Measurements from ENCODE around the gene STK32C. TPM values are rescaled to one million over a fixed set of nuclear protein-coding genes. Genes with fewer than 3 reads are reported as not detected.

The STK32C gene
- total RNA-seq, 1 experiment from 2014 or later: 13.9 TPM

DNA sequence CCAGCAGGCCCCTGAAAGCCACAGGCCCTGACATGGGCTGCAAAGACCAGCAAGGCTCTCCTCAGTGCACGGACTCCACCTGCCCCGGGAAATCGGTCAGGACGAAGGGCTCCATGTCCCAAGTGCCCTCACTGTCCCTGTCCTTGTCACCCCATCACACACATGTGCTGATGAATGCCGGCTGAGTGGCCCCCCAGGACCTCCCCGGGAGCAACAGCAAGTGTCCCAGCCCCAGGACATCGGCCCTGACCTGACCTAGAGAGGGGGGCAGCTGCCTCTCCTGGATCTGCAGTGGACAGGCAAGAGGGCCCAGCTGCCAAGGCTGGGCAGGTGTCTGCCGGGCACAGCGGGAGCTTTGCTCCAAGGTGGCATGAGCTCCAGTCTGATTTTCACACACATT is 49.8 kb downstream of the STK32C start:
- Histone ChIP-seq H3K4me2 (no peak overlapping the region), H3K36me3 (ENCODE audit: low read depth) (no peaks in the 10 kb centered on the region), H4K20me1 (ENCODE audit: insufficient read depth) (no peaks in the 10 kb centered on the region), H2AFZ (no peak overlapping the region), H3K9me2 (ENCODE audit: insufficient read depth) (no peaks in the 10 kb centered on the region), H3K9me3 (ENCODE audit: insufficient read depth, low read depth) (no peaks in the 10 kb centered on the region), H3K27me3 (ENCODE audit: insufficient read depth, low read depth) (no peaks in the 10 kb centered on the region), H3K27ac (no peak overlapping the region), H3K79me2 (ENCODE audit: low read depth) (no peaks in the 10 kb centered on the region), H3K4me1 (replicated peaks; ENCODE audit: insufficient read depth) (no peaks in the 10 kb centered on the region), H3F3A (ENCODE audit: insufficient read depth, low read depth) (no peaks in the 10 kb centered on the region), H3K4me3 (no peak overlapping the region)
- POLR2A ChIA-PET (ENCODE audit: unreplicated experiment): no interaction called here
- intact Hi-C loops (cut with micrococcal nuclease; ENCODE audit: unreplicated experiment): no loop called here
- TF ChIP-seq, protein P1, sequence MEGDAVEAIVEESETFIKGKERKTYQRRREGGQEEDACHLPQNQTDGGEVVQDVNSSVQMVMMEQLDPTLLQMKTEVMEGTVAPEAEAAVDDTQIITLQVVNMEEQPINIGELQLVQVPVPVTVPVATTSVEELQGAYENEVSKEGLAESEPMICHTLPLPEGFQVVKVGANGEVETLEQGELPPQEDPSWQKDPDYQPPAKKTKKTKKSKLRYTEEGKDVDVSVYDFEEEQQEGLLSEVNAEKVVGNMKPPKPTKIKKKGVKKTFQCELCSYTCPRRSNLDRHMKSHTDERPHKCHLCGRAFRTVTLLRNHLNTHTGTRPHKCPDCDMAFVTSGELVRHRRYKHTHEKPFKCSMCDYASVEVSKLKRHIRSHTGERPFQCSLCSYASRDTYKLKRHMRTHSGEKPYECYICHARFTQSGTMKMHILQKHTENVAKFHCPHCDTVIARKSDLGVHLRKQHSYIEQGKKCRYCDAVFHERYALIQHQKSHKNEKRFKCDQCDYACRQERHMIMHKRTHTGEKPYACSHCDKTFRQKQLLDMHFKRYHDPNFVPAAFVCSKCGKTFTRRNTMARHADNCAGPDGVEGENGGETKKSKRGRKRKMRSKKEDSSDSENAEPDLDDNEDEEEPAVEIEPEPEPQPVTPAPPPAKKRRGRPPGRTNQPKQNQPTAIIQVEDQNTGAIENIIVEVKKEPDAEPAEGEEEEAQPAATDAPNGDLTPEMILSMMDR (conservative IDR thresholded peaks at IDR 0.05): no peak
- TF ChIP-seq EZH2 (IDR thresholded peaks at IDR 0.05; ENCODE audit: low read depth): no peak
- CTCF ChIA-PET: no interaction called here
- DNase-seq: no peak
- BruUV-seq (replicated peaks): no TSS peak

DNA sequence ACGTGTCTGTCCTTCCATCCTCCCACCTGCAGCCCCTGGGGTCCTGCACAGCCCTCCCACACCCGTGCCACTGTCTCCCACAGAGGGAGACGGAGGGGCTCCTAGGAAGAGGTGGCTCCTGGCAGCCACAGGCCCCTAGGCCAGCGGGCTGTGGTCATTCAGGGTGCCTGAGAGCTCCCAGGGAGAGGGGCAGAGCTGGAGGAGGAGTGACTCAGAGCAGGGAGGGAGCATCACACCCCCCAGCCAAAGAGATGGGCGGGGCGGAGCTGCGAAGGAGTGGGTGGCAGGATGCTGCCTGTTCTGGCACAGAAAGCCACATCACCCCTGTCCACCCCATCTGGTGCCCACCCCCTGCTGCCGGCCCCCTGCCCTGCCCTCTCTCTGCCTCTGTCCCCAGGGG is 50.5 kb downstream of the STK32C start:
- Histone ChIP-seq H3K4me3 (no peak overlapping the region), H2AFZ (no peak overlapping the region), H3K27ac (no peak overlapping the region), H3K36me3 (ENCODE audit: low read depth) (no peaks in the 10 kb centered on the region), H3K4me1 (replicated peaks; ENCODE audit: insufficient read depth) (no peaks in the 10 kb centered on the region), H3F3A (ENCODE audit: insufficient read depth, low read depth) (no peaks in the 10 kb centered on the region), H3K9me2 (ENCODE audit: insufficient read depth) (no peaks in the 10 kb centered on the region), H3K27me3 (ENCODE audit: insufficient read depth, low read depth) (no peaks in the 10 kb centered on the region), H3K79me2 (ENCODE audit: low read depth) (no peaks in the 10 kb centered on the region), H3K9me3 (ENCODE audit: insufficient read depth, low read depth) (no peaks in the 10 kb centered on the region), H4K20me1 (ENCODE audit: insufficient read depth) (no peaks in the 10 kb centered on the region), H3K4me2 (no peak overlapping the region)
- intact Hi-C loops (cut with micrococcal nuclease; ENCODE audit: unreplicated experiment): no loop called here
- POLR2A ChIA-PET (ENCODE audit: unreplicated experiment): no interaction called here
- BruUV-seq (replicated peaks): no TSS peak
- DNase-seq: peak in 1 of 2 experiments; percentile 25
- CTCF ChIA-PET: no interaction called here
- no peak for TF ChIP-seq EZH2 (IDR thresholded peaks at IDR 0.05; ENCODE audit: low read depth)
- TF ChIP-seq, protein P1 (conservative IDR thresholded peaks at IDR 0.05): no peak

DNA sequence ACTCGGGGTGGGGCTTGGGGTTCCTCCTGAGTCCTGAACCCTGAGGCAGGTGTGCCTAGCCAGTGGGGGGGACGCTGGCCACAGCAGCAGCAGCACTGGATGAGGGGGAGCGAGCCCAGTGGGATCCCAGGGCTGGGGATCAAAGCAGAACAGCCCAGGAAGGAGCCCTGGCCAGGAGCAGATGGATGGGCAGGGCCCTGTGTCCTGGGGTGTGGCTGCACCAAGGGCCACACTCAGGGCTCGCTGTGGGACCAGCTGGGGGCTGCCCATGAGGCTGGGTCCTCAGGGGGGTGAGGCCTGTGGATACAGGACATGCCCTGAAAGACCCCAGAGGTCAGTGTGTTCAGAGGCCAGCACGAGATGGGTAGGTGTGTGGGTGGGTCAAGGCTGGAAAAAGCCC is 50.9 kb downstream of the STK32C start:
- H3K4me1 ChIP-seq (replicated peaks; ENCODE audit: insufficient read depth): no peaks in the 10 kb centered on the region
- no peaks in the 10 kb centered on the region for H3K9me3 ChIP-seq (ENCODE audit: insufficient read depth, low read depth)
- H3K4me2 ChIP-seq: no peak overlapping the region
- no peak overlapping the region for H2AFZ ChIP-seq
- no peak overlapping the region for H3K27ac ChIP-seq
- no peaks in the 10 kb centered on the region for H3K9me2 ChIP-seq (ENCODE audit: insufficient read depth)
- no peaks in the 10 kb centered on the region for H3K27me3 ChIP-seq (ENCODE audit: insufficient read depth, low read depth)
- H3F3A ChIP-seq (ENCODE audit: insufficient read depth, low read depth): no peaks in the 10 kb centered on the region
- no peaks in the 10 kb centered on the region for H3K79me2 ChIP-seq (ENCODE audit: low read depth)
- POLR2A ChIA-PET (ENCODE audit: unreplicated experiment): no interaction called here
- H4K20me1 ChIP-seq (ENCODE audit: insufficient read depth): no peaks in the 10 kb centered on the region
- no peaks in the 10 kb centered on the region for H3K36me3 ChIP-seq (ENCODE audit: low read depth)
- intact Hi-C loops (cut with micrococcal nuclease; ENCODE audit: unreplicated experiment): no loop called here
- DNase-seq: no peak
- no peak for TF ChIP-seq EZH2 (IDR thresholded peaks at IDR 0.05; ENCODE audit: low read depth)
- TF ChIP-seq, protein P1 (conservative IDR thresholded peaks at IDR 0.05): no peak
- BruUV-seq (replicated peaks): no TSS peak
- CTCF ChIA-PET: no interaction called here
- H3K4me3 ChIP-seq: no peak overlapping the region
